ENCODE results near the gene PLPPR1. TPM values are rescaled to one million over a fixed set of nuclear protein-coding genes. Genes with fewer than 3 reads are reported as not detected.

The PLPPR1 gene
- total and polyA plus RNA-seq, 2 experiments from 2014 or later: 1.3 to 3.7 TPM

DNA sequence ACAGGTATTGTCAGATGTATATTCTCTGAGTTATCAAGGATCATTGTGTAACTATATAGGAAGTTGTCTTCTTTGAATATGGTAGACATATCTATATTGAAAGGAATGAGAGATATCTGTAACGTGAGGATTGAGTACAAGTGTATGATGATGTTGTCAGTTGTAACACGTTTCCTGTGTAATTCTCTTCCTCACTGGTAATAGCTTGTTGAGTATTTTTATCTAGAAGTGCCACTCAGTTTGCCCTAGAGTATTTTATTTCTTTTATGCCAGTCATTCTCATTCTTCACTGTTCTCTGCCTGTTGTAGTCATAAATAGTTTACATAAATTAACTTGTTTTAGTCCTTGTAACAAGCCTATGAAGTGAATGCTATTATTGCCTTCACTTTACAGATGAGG lies 184.1 kb downstream of the PLPPR1 start:
- no peak overlapping the region for H3K27ac Mint-ChIP-seq
- Histone ChIP-seq H3K27ac (ENCODE audit: low read depth) (no peak overlapping the region), H2AFZ (no peak overlapping the region), H3K27me3 (ENCODE audit: insufficient read depth) (no peaks in the 10 kb centered on the region), H3K79me2 (replicated peaks; ENCODE audit: insufficient read depth) (no peaks in the 10 kb centered on the region), H3F3A (replicated peaks; ENCODE audit: low read depth) (no peaks in the 10 kb centered on the region), H4K20me1 (replicated peaks; ENCODE audit: insufficient read depth) (no peaks in the 10 kb centered on the region), H3K9me2 (ENCODE audit: insufficient read depth) (no peaks in the 10 kb centered on the region; the same call in 1 of the 2 replicates), H3K36me3 (ENCODE audit: insufficient read depth) (no peaks in the 10 kb centered on the region), H3K4me1 (ENCODE audit: insufficient read depth) (no peaks in the 10 kb centered on the region), H3K4me2 (no peak overlapping the region), H3K4me3 (no peak overlapping the region)
- DNase-seq (ENCODE audit: low spot score) (no peak), ATAC-seq (no peak)
- no peaks in the 10 kb centered on the region for H3K9me3 Mint-ChIP-seq
- H3K36me3 Mint-ChIP-seq (ENCODE audit: low read depth): no peaks in the 10 kb centered on the region; the same call in 2 of the 3 replicates
- no peaks in the 10 kb centered on the region for H3K4me1 Mint-ChIP-seq
- no peaks in the 10 kb centered on the region for H3K27me3 Mint-ChIP-seq (ENCODE audit: insufficient read depth, low read depth, poor library complexity)
- TF ChIP-seq EZH2 (IDR thresholded peaks at IDR 0.05; ENCODE audit: low read depth, unreplicated experiment) (no peak), ZNF331 (CRISPR knock-in tag; IDR thresholded peaks at IDR 0.05; ENCODE audit: low read depth) (no peak), EZH2phosphoT487 (IDR thresholded peaks at IDR 0.05; ENCODE audit: unreplicated experiment) (no peak), STAT1 (IDR thresholded peaks at IDR 0.05; ENCODE audit: unreplicated experiment) (no peak)
- TF ChIP-seq, protein P1, sequence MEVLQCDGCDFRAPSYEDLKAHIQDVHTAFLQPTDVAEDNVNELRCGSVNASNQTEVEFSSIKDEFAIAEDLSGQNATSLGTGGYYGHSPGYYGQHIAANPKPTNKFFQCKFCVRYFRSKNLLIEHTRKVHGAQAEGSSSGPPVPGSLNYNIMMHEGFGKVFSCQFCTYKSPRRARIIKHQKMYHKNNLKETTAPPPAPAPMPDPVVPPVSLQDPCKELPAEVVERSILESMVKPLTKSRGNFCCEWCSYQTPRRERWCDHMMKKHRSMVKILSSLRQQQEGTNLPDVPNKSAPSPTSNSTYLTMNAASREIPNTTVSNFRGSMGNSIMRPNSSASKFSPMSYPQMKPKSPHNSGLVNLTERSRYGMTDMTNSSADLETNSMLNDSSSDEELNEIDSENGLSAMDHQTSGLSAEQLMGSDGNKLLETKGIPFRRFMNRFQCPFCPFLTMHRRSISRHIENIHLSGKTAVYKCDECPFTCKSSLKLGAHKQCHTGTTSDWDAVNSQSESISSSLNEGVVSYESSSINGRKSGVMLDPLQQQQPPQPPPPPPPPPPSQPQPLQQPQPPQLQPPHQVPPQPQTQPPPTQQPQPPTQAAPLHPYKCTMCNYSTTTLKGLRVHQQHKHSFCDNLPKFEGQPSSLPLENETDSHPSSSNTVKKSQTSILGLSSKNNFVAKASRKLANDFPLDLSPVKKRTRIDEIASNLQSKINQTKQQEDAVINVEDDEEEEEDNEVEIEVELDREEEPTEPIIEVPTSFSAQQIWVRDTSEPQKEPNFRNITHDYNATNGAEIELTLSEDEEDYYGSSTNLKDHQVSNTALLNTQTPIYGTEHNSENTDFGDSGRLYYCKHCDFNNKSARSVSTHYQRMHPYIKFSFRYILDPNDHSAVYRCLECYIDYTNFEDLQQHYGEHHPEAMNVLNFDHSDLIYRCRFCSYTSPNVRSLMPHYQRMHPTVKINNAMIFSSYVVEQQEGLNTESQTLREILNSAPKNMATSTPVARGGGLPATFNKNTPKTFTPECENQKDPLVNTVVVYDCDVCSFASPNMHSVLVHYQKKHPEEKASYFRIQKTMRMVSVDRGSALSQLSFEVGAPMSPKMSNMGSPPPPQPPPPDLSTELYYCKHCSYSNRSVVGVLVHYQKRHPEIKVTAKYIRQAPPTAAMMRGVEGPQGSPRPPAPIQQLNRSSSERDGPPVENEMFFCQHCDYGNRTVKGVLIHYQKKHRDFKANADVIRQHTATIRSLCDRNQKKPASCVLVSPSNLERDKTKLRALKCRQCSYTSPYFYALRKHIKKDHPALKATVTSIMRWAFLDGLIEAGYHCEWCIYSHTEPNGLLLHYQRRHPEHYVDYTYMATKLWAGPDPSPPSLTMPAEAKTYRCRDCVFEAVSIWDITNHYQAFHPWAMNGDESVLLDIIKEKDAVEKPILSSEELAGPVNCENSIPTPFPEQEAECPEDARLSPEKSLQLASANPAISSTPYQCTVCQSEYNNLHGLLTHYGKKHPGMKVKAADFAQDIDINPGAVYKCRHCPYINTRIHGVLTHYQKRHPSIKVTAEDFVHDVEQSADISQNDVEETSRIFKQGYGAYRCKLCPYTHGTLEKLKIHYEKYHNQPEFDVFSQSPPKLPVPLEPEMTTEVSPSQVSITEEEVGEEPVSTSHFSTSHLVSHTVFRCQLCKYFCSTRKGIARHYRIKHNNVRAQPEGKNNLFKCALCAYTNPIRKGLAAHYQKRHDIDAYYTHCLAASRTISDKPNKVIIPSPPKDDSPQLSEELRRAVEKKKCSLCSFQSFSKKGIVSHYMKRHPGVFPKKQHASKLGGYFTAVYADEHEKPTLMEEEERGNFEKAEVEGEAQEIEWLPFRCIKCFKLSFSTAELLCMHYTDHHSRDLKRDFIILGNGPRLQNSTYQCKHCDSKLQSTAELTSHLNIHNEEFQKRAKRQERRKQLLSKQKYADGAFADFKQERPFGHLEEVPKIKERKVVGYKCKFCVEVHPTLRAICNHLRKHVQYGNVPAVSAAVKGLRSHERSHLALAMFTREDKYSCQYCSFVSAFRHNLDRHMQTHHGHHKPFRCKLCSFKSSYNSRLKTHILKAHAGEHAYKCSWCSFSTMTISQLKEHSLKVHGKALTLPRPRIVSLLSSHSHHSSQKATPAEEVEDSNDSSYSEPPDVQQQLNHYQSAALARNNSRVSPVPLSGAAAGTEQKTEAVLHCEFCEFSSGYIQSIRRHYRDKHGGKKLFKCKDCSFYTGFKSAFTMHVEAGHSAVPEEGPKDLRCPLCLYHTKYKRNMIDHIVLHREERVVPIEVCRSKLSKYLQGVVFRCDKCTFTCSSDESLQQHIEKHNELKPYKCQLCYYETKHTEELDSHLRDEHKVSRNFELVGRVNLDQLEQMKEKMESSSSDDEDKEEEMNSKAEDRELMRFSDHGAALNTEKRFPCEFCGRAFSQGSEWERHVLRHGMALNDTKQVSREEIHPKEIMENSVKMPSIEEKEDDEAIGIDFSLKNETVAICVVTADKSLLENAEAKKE (CRISPR knock-in tag; IDR thresholded peaks at IDR 0.05): no peak
- TF ChIP-seq, protein P2, sequence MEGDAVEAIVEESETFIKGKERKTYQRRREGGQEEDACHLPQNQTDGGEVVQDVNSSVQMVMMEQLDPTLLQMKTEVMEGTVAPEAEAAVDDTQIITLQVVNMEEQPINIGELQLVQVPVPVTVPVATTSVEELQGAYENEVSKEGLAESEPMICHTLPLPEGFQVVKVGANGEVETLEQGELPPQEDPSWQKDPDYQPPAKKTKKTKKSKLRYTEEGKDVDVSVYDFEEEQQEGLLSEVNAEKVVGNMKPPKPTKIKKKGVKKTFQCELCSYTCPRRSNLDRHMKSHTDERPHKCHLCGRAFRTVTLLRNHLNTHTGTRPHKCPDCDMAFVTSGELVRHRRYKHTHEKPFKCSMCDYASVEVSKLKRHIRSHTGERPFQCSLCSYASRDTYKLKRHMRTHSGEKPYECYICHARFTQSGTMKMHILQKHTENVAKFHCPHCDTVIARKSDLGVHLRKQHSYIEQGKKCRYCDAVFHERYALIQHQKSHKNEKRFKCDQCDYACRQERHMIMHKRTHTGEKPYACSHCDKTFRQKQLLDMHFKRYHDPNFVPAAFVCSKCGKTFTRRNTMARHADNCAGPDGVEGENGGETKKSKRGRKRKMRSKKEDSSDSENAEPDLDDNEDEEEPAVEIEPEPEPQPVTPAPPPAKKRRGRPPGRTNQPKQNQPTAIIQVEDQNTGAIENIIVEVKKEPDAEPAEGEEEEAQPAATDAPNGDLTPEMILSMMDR (conservative IDR thresholded peaks at IDR 0.05; ENCODE audit: low read depth in 2 of 2): no peak
- H3K4me3 Mint-ChIP-seq: no peak overlapping the region

Measured in GM23338 (cell line).